Panc1 (cell line): ENCODE measurements around the gene NTN4. TPM values are rescaled to one million over a fixed set of nuclear protein-coding genes. Genes with fewer than 3 reads are reported as not detected.

Experiments
- ATAC-seq: fragments of 200-7000 bp; cut with Tn5 transposase; 2 replicates; pipeline ENCODE4 v1.9.1; 2020; ENCODE audit warnings: mild to moderate bottlenecking, moderate library complexity
- BruUV-seq: library from RNA; stranded (reverse); fragments of 400-500 nt; replicated peaks from 2 replicates; lab custom pipeline; 2021; lab: Mats Ljungman, UMichigan
- CTCF ChIA-PET: fragments of 300-600 bp; sonication (Branson Sonifier 250); formaldehyde crosslinking; loops from one replicate; lab custom pipeline; 2022; ENCODE audit warnings: antibody characterized with exemption; lab: Charles Lee
- POLR2A ChIA-PET: fragments of 300-600 bp; sonication (Branson Sonifier 250); formaldehyde crosslinking; loops from one replicate; lab custom pipeline; 2022; ENCODE audit warnings: antibody characterized with exemption; lab: Charles Lee
- DNase-seq: peaks from one replicate; pipeline ENCODE4 v3.0.0-alpha.2; 2010; ENCODE audit warnings: low read depth, low spot score
- H3K27ac ChIP-seq: 2 replicates; pipeline ENCODE4 v1.5.1; 2011; ENCODE audit warnings: mild to moderate bottlenecking, low read length, inconsistent platforms
- H3K27me3 ChIP-seq: fragments of 200-500 bp; sonication (Bioruptor generic); 2 replicates; pipeline ENCODE4 v1.6.0; 2014; ENCODE audit warnings: low read length, inconsistent platforms; ENCODE audit not compliant: control insufficient read depth, insufficient read depth
- H3K36me3 ChIP-seq: fragments of 200-500 bp; sonication (Bioruptor generic); 2 replicates; pipeline ENCODE4 v1.5.1; 2014; ENCODE audit warnings: inconsistent platforms, mild to moderate bottlenecking, low read length, moderate library complexity; ENCODE audit not compliant: control insufficient read depth, insufficient read depth
- H3K4me1 ChIP-seq: 2 replicates; pipeline ENCODE4 v1.5.1; 2011; ENCODE audit warnings: inconsistent platforms, mild to moderate bottlenecking, low read length, moderate library complexity; ENCODE audit not compliant: control insufficient read depth, insufficient read depth
- H3K4me3 ChIP-seq, 2 experiments: 2 replicates each; pipeline ENCODE4 v1.5.1; 2011 to 2012; ENCODE audit warnings: low read depth in 2 of 2, low read length in 2 of 2, mild to moderate bottlenecking in 2 of 2, inconsistent platforms in 1 of 2, moderate library complexity in 1 of 2
- H3K9me3 ChIP-seq: fragments of 200-500 bp; sonication (Bioruptor generic); 2 replicates; pipeline ENCODE4 v1.5.1; 2014; ENCODE audit warnings: low read depth, mild to moderate bottlenecking, inconsistent platforms, low read length, moderate library complexity; ENCODE audit not compliant: control insufficient read depth, insufficient read depth
- CTCF ChIP-seq: fragments of 450-650 bp; IDR thresholded peaks from 2 replicates; pipeline ENCODE4 v1.5.1; 2017; ENCODE audit warnings: mild to moderate bottlenecking
- POLR2AphosphoS5 ChIP-seq: IDR thresholded peaks from 2 replicates; pipeline ENCODE4 v1.6.1; 2012; ENCODE audit warnings: mild to moderate bottlenecking, low read depth, low read length, moderate library complexity
- REST ChIP-seq, 2 experiments: IDR thresholded peaks; 2 replicates each; pipeline ENCODE4 v1.6.1; 2011 to 2012; ENCODE audit warnings: low read depth in 2 of 2, control low read depth in 1 of 2, low read length in 1 of 2, mild to moderate bottlenecking in 1 of 2, moderate library complexity in 1 of 2; ENCODE audit not compliant: insufficient read depth in 1 of 2
- SIN3A ChIP-seq: IDR thresholded peaks from 2 replicates; pipeline ENCODE4 v1.6.1; 2012; ENCODE audit warnings: low read depth, mild to moderate bottlenecking, low read length, moderate library complexity, borderline replicate concordance; ENCODE audit not compliant: insufficient read depth
- TCF7L2 ChIP-seq: IDR thresholded peaks from 2 replicates; pipeline ENCODE4 v1.6.1; 2011; ENCODE audit warnings: mild to moderate bottlenecking, low read depth, low read length, inconsistent platforms
- in situ Hi-C: cut with HindIII; loops from 2 replicates; pipeline ENCODE4 v1.10.0; 2016; ENCODE audit warnings: low sequenced_read_pairs, low pct_unique_long_range_greater_than_20kb
- intact Hi-C: fragments of 100-400 bp; cut with micrococcal nuclease; formaldehyde crosslinking; loops from one replicate; pipeline ENCODE4 v1.10.0; 2022; ENCODE audit not compliant: unreplicated experiment
- total RNA-seq: library from RNA; stranded (reverse); gene quantifications from one replicate; pipeline ENCODE4 v1.2.1, GENCODE V29; 2021; ENCODE audit not compliant: unreplicated experiment

The NTN4 gene
- total RNA-seq, 1 experiment from 2014 or later, result 17.1 TPM

GRCh38 chr12:95773320-95773719, 17.2 kb downstream of the NTN4 start:
- Histone ChIP-seq H3K4me3 (no peak overlapping the region), H3K27me3 (no peaks in the 10 kb centered on the region), H3K4me1 (no peaks in the 10 kb centered on the region), H3K36me3 (no peaks in the 10 kb centered on the region; the same call in 1 of the 2 replicates), H3K9me3 (no peaks in the 10 kb centered on the region), H3K27ac (no peak overlapping the region)
- intact Hi-C loops (no loop called here), in situ Hi-C loops (no loop called here)
- POLR2A ChIA-PET, result no interaction called here
- no TSS peak for BruUV-seq
- DNase-seq (no peak), ATAC-seq (no peak)
- CTCF ChIA-PET, result no interaction called here
- no peak for TF ChIP-seq TCF7L2
- no peak for TF ChIP-seq REST (IDR thresholded peaks at IDR 0.05; ENCODE audit: insufficient read depth in 1 of 2, low read depth in 2 of 2, low read length in 1 of 2)
- TF ChIP-seq CTCF, result no peak
- no peak for TF ChIP-seq SIN3A
- no peak for TF ChIP-seq POLR2AphosphoS5

GRCh38 chr12:95767703-95768102, 22.9 kb downstream of the NTN4 start:
- TF ChIP-seq CTCF (no peak), REST (IDR thresholded peaks at IDR 0.05; ENCODE audit: insufficient read depth in 1 of 2, low read depth in 2 of 2, low read length in 1 of 2) (no peak), POLR2AphosphoS5 (no peak), SIN3A (no peak), TCF7L2 (no peak)
- Histone ChIP-seq H3K36me3 (no peaks in the 10 kb centered on the region), H3K4me1 (no peaks in the 10 kb centered on the region), H3K4me3 (no peak overlapping the region), H3K9me3 (no peaks in the 10 kb centered on the region), H3K27me3 (no peaks in the 10 kb centered on the region), H3K27ac (no peak overlapping the region)
- ChIA-PET CTCF (no interaction called here), POLR2A (no interaction called here)
- in situ Hi-C loops (no loop called here), intact Hi-C loops (no loop called here)
- no TSS peak for BruUV-seq
- ATAC-seq (no peak), DNase-seq (no peak)
